Skeletal muscle satellite cell (primary cell): ENCODE results near the gene LRRC3. TPM values are rescaled to one million over a fixed set of nuclear protein-coding genes. Genes with fewer than 3 reads are reported as not detected.

Source experiments
- H3K27me3 ChIP-seq: 2 replicates; pipeline ENCODE4 v1.7.0; 2013; ENCODE audit warnings: low read length; ENCODE audit not compliant: control insufficient read depth, insufficient read depth
- H3K36me3 ChIP-seq: 2 replicates; pipeline ENCODE4 v1.7.0; 2013; ENCODE audit warnings: mild to moderate bottlenecking, control low read depth, low read length; ENCODE audit not compliant: insufficient read depth
- H3K4me1 ChIP-seq: 2 replicates; pipeline ENCODE4 v1.7.0; 2013; ENCODE audit warnings: low read length; ENCODE audit not compliant: control insufficient read depth, insufficient read depth
- H3K4me2 ChIP-seq: 2 replicates; pipeline ENCODE4 v1.7.0; 2013; ENCODE audit warnings: mild to moderate bottlenecking, low read length
- H3K4me3 ChIP-seq: 2 replicates; pipeline ENCODE4 v1.7.0; 2013; ENCODE audit warnings: low read length
- H3K9ac ChIP-seq: 2 replicates; pipeline ENCODE4 v1.7.0; 2013; ENCODE audit warnings: mild to moderate bottlenecking, low read depth, low read length, moderate library complexity
- H3K9me3 ChIP-seq: replicated peaks from 2 replicates; pipeline ENCODE4 v1.7.0; 2013; ENCODE audit warnings: mild to moderate bottlenecking, control low read depth, low read length
- total RNA-seq: library from RNA; depleted of rRNA; stranded (reverse); fragments of >200 nt; gene quantifications from 2 replicates; pipeline ENCODE4 v1.2.3, GENCODE V29; 2012; rRNA removed

Gene LRRC3, protein sequence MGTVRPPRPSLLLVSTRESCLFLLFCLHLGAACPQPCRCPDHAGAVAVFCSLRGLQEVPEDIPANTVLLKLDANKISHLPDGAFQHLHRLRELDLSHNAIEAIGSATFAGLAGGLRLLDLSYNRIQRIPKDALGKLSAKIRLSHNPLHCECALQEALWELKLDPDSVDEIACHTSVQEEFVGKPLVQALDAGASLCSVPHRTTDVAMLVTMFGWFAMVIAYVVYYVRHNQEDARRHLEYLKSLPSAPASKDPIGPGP
- total RNA-seq: 0.51 and 1.5 TPM in 2 replicates

DNA sequence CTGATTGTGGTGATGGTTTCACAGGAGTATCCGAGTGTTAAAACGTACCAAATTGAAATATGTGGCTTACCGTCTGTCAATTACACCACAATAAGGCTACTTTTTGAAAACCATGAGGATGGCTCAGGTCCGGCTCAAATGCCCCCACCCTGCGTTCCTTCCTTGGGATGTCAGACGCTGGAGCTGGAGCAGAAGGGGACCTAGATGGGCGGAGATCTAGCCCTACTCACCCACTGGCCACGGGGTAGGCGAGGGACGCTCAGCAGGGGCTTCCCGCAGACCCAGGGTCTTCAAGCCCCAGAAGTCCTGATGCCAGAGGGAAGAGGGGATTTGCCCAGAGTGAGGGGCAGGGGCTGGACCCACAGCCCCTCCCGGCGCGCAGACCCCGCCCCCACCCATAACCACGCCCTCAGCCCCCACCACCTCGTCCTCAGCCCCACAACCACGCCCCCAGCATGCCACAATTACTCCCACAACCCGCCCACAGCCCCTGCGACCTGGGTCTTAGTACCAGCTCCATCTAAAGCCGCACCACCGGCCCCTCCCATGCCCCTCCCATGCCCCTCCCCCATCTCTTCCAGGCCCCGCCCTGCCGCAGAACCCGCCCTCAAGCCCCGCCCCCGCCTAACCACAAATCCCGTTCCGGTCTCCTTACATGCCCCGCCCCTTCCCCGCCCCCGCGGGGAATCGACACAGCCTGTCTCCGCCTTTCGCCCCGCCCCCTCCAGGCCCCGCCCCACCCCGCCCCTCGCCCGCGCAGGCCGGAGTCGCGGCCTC, at the start of gene LRRC3:
LRRC3 (plus strand) TSS at position 764 of the 777 bp plus-strand sequence. CDS start 1,135 bp downstream, outside the sequence.
- H3K9me3 ChIP-seq: no peaks in the 10 kb centered on the region
- H3K27me3 ChIP-seq: peaks cover 29% of the 10 kb centered on the region
- H3K4me2 ChIP-seq: peak within 1 kb of the TSS; percentile 90
- H3K4me3 ChIP-seq: peak within 1 kb of the TSS; percentile 70
- H3K36me3 ChIP-seq: no peaks in the 10 kb centered on the region
- H3K4me1 ChIP-seq: no peaks in the 10 kb centered on the region
- H3K9ac ChIP-seq: peak within 1 kb of the TSS; percentile 54

DNA sequence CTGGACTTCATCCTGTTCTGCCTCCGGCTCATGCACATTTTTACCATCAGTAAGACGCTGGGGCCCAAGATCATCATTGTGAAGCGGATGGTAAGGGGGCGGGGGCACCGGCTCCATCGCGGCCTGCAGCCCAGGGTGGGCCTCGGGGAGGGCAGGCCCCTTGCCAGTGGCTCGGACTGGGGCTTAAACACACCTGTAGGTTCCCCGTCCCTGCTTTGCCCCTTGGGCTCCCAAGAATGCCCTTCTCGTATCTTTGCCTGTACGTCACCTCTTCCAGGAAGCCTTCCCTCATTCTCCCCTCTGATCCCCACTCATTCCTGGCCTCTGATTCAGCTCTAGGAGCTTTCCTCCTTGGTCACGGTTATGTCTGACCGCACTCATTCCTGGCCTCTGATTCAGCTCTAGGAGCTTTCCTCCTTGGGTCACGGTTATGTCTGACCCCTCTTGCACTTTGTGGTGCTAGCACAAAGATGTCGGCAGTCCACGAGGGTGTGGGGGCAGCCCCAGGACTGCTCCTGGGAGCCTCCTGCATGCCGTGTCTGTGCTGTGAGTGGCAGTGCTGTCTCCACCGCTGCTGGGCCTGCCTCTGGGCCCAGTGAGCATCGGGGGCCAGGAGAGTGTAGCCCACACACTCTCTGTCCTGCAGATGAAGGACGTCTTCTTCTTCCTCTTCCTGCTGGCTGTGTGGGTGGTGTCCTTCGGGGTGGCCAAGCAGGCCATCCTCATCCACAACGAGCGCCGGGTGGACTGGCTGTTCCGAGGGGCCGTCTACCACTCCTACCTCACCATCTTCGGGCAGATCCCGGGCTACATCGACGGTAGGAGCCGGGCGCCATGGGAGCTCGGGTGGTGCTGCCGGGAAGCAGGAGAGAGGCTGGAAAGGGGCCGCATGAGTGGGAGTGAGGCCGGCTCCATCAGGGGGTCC, 49.1 kb upstream of the LRRC3 start:
- no peak overlapping the region for H3K4me3 ChIP-seq
- no peak overlapping the region for H3K4me2 ChIP-seq
- H3K9ac ChIP-seq: no peak overlapping the region
- peaks cover 18% of the 10 kb centered on the region for H3K9me3 ChIP-seq
- no peaks in the 10 kb centered on the region for H3K4me1 ChIP-seq
- no peaks in the 10 kb centered on the region for H3K27me3 ChIP-seq
- no peaks in the 10 kb centered on the region for H3K36me3 ChIP-seq

DNA sequence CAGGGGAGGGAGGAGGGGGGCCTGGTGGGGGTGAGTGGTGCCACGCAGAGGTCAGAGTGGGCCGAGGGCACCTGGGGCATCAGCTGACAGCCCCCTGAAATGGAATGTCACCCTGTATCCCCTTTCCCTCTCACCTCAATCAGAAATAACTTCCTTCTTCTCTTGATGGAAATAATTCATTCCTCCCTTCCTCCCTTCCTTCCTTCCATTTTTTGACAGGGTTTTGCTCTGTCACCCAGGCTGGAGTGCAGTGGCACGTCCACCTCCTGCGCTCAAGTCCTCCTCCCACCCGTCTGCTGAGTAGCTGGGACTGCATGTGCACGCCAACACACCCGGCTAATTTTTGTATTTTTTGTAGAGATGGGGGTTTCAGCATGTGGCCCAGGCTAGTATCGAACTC, 48.4 kb upstream of the LRRC3 start:
- H3K27me3 ChIP-seq: no peaks in the 10 kb centered on the region
- H3K4me2 ChIP-seq: no peak overlapping the region
- no peaks in the 10 kb centered on the region for H3K4me1 ChIP-seq
- no peak overlapping the region for H3K4me3 ChIP-seq
- H3K9me3 ChIP-seq: peaks cover 14% of the 10 kb centered on the region
- no peak overlapping the region for H3K9ac ChIP-seq
- H3K36me3 ChIP-seq: no peaks in the 10 kb centered on the region

DNA sequence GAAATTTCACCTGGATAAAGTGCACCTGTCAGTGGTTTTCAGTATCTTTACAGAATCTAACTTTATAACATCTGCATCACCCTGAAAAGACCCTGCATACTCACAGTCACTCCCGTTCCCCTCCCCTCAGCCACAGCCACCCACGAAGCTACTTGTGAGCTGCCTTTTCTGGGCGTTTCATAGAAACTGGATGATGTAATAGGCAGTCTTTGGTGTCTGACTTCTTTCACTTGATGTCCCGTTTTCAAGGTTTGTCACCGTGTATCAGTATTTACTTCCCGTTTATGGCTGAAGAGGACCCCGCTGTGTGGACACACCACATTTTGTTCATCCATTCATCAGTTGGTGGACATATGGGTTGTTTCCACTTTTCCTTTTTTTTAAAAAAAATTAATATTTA, 47.8 kb upstream of the LRRC3 start:
- no peaks in the 10 kb centered on the region for H3K27me3 ChIP-seq
- H3K9me3 ChIP-seq: peaks cover 14% of the 10 kb centered on the region
- H3K4me1 ChIP-seq: no peaks in the 10 kb centered on the region
- no peaks in the 10 kb centered on the region for H3K36me3 ChIP-seq
- H3K9ac ChIP-seq: no peak overlapping the region
- H3K4me3 ChIP-seq: no peak overlapping the region
- no peak overlapping the region for H3K4me2 ChIP-seq

DNA sequence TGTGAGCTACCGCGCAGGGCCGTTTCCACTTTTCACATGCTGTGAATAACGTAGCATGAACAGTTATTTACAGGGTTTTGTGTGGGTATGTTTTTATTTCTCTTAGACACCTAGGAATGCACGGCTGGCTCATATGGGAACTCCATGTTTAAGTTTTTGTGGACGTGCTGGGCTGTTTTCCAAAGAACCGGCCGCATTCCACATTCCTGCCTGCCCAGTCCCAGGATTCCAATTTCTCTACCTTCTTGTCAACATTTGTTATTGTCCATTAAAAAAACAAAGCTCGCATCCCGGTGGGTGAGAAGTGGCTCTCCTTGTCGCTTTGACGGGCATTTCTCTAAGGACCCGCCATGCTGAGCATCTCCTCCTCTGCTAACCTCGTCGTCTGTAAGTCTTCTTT, 47.1 kb upstream of the LRRC3 start:
- Histone ChIP-seq H3K36me3 (no peaks in the 10 kb centered on the region), H3K27me3 (no peaks in the 10 kb centered on the region), H3K9me3 (peaks cover 13% of the 10 kb centered on the region), H3K9ac (no peak overlapping the region), H3K4me1 (no peaks in the 10 kb centered on the region), H3K4me3 (no peak overlapping the region), H3K4me2 (no peak overlapping the region)

DNA sequence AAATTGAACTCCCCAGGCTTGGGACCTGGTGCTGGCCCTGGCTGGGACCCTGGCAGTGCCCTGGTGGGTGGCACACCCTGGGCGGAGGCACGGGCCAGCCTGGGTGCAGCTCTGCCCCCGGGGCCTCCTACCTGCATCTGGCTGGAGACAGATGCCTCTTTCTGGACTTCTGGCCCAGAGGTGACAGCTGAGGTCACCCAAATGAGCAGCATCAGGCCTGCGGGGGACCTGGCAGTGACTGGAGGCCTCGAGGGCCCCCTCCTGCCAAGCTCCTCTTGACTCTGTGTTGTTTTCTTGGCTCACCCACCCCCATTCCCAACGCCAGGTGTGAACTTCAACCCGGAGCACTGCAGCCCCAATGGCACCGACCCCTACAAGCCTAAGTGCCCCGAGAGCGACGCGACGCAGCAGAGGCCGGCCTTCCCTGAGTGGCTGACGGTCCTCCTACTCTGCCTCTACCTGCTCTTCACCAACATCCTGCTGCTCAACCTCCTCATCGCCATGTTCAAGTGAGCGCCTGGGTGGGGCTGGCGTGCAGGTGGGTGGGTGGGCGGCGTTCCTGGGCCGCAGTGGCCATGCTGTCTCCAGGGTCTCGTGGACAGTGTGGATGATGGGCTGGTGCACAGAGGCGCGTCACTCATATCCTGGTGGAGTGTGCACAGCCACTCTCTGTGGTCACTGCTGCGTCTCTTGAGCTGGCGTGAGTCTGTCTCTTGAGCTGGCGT, 41.6 kb upstream of the LRRC3 start:
- no peak overlapping the region for H3K4me3 ChIP-seq
- H3K27me3 ChIP-seq: peaks cover 3% of the 10 kb centered on the region
- no peaks in the 10 kb centered on the region for H3K4me1 ChIP-seq
- no peaks in the 10 kb centered on the region for H3K36me3 ChIP-seq
- no peak overlapping the region for H3K9ac ChIP-seq
- no peaks in the 10 kb centered on the region for H3K9me3 ChIP-seq
- H3K4me2 ChIP-seq: no peak overlapping the region

DNA sequence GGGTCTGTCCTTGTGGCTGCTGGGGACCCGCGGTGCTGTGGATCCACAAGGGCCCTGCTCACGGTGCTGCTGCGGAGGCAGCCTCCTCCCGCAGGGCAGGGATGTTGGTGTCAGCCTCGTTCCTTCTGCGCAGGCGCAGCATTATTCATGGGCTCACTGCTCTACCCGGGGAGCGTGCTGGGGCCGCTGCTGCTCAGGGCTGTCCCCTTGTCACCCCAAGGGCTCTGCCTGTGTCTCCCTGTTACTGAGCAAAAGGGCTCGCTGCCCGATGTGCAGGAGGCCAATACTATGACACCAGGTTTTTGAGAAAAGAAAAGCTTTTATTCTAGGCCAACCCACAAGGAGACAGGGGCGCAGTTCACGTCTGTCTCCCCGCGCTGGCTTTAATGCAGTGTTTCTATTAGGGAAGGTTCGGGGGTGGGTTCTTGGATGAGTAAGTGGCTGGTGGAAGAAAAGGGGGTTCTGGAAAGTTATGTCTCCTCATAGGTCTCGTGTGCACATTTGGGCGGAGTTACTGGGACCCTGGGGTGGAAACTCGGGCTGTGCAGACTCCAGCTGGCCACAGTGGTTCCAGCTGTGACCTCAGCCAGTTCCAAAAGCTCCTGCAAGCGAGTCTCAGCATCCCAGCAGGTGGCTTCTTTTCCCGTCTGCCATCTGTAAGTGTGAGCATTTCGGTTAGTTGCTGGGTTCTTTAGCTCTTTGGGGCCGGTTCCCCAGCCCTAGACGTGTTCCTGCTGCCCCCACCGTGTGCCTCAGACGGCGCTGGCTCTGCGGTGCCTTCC, 40.8 kb upstream of the LRRC3 start:
- no peak overlapping the region for H3K4me2 ChIP-seq
- H3K36me3 ChIP-seq: no peaks in the 10 kb centered on the region
- peaks cover 3% of the 10 kb centered on the region for H3K27me3 ChIP-seq
- H3K9me3 ChIP-seq: no peaks in the 10 kb centered on the region
- no peak overlapping the region for H3K9ac ChIP-seq
- H3K4me3 ChIP-seq: no peak overlapping the region
- H3K4me1 ChIP-seq: no peaks in the 10 kb centered on the region

DNA sequence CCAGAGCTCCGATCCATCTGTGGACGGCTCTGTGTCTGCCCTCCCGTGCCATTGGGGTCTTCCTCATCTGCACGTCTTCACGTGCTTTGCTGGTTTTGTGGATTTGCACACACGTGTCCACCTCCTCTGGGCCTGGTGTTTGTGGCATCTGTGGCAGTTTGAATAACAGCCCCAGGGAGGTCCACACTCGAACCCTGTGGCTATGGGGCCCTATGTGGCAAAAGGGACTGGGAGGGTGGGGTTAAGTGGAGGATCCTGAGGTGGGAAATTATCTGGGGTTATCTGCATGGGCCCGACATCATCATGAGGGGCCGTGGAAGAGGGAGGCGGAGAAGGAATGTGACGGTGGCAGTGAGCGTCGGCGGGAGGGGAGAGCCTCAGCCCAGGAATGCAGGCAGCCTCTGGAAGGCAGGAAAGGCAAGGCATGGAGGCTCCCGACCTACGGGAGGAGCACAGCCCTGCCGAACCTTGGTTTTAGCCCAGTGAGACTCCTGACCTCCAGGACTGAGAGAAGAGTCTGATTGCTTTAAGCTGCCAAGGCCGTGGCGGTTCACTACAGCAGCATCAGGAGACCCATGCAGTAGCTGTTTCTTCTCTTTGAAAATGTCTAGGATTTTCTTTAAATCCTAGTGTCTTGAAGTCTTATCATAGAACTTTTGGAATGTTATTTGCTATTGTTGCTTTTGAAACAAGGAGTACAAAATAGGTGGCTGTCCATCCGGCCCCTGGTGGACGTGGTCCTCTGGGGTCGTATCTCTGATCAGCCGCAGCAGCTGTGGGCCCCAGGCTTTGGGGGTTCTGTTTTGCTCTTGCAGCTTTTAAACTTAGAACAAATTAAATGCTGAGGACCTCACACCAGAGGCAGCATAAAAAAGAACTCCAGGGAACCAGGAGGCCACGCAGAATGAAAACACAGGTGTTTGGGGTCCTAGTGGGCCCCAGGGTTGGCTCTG, 40.0 kb upstream of the LRRC3 start:
- no peak overlapping the region for H3K9ac ChIP-seq
- no peaks in the 10 kb centered on the region for H3K9me3 ChIP-seq
- no peak overlapping the region for H3K4me2 ChIP-seq
- no peaks in the 10 kb centered on the region for H3K4me1 ChIP-seq
- H3K4me3 ChIP-seq: no peak overlapping the region
- H3K36me3 ChIP-seq: no peaks in the 10 kb centered on the region
- H3K27me3 ChIP-seq: peaks cover 3% of the 10 kb centered on the region

DNA sequence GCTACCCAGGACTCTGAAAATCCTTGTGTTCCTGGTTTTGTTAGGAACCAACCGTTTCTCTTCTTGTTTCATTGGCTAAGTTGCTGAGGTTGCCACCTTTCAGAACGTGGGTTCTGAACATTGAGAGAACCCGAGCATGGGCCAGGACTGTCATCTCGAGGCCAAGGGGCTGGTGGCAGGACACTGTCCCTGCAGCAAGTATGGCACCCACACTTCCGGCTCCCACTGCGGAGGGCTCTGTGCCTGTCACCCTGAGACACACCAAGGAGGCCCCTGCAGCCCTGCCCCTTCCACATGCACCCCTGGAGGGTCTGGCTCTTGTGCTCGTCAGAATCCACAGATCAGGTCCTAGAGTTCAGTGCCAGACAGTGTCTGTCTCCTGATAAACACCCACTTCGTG, 39.1 kb upstream of the LRRC3 start:
- Histone ChIP-seq H3K4me1 (no peaks in the 10 kb centered on the region), H3K9me3 (no peaks in the 10 kb centered on the region), H3K4me3 (no peak overlapping the region), H3K27me3 (peaks cover 3% of the 10 kb centered on the region), H3K36me3 (no peaks in the 10 kb centered on the region), H3K4me2 (no peak overlapping the region), H3K9ac (no peak overlapping the region)
